Esophagus muscularis mucosa (tissue), 4 donors: ENCODE measurements around the gene PTPRN. TPM values are rescaled to one million over a fixed set of nuclear protein-coding genes. Genes with fewer than 3 reads are reported as not detected.
A peak's percentile ranks its signal among the peaks of the same experiment; 100 is the strongest.

Source experiments
- DNase-seq: peaks from one replicate; pipeline ENCODE4 v3.0.0-alpha.2; 2017; ENCODE audit errors: extremely low spot score
- H3K27ac ChIP-seq, 4 donors: fragments of 200-600 bp; sonication (generic); replicated peaks in 1 of 4; 1 replicate in 3 of 4; 2 replicates in 1 of 4; pipeline ENCODE4 v1.5.1; 2016 to 2019; ENCODE audit warnings: mild to moderate bottlenecking in 1 of 4
- H3K27me3 ChIP-seq, 4 donors: fragments of 200-600 bp; sonication (generic); one replicate each; pipeline versions ENCODE4 v1.5.1 to v1.6.0; 2016 to 2019
- H3K36me3 ChIP-seq, 4 donors: fragments of 200-600 bp; sonication (generic); one replicate each; pipeline ENCODE4 v1.5.1; 2016 to 2019
- H3K4me1 ChIP-seq, 4 donors: fragments of 200-600 bp; sonication (generic); one replicate each; pipeline ENCODE4 v1.5.1; 2016 to 2019
- H3K4me3 ChIP-seq, 4 donors: fragments of 200-600 bp; sonication (generic); 1 replicate in 2 of 4; 2 replicates in 2 of 4; pipeline ENCODE4 v1.5.1; 2016 to 2019; ENCODE audit warnings: mild to moderate bottlenecking in 4 of 4, moderate library complexity in 1 of 4
- H3K9me3 ChIP-seq, 4 donors: fragments of 200-600 bp; sonication (generic); 1 replicate in 3 of 4; 2 replicates in 1 of 4; pipeline ENCODE4 v1.5.1; 2016 to 2019
- EP300 ChIP-seq: sonication (generic); formaldehyde crosslinking; IDR thresholded peaks from one replicate; pipeline ENCODE4 v1.6.1; 2017; ENCODE audit warnings: antibody characterized with exemption
- POLR2A ChIP-seq: fragments of 450-650 bp; IDR thresholded peaks from one replicate; pipeline ENCODE4 v1.6.1; 2017; ENCODE audit warnings: antibody characterized with exemption, moderate library complexity, mild to moderate bottlenecking, low read depth
- POLR2AphosphoS5 ChIP-seq, 2 donors: sonication (generic); formaldehyde crosslinking; IDR thresholded peaks; one replicate each; pipeline ENCODE4 v1.6.1; 2017; ENCODE audit warnings: antibody characterized with exemption in 2 of 2
- WGBS: methylation state at CpG from one replicate; pipeline ENCODE4 v1.1.5; 2018; 5-methylcytosine and 5-hydroxymethylcytosine counted together
- intact Hi-C: fragments of 100-400 bp; cut with DNase I; formaldehyde crosslinking; loops from one replicate; pipeline ENCODE4 v1.15.1; 2023
- total RNA-seq, 4 donors: library from RNA; depleted of rRNA; stranded (reverse); fragments of >200 nt; gene quantifications; one replicate each; pipeline versions ENCODE4 v1.1.0 to v1.2.1, GENCODE V29; 2016
- TF ChIP-seq, protein P1 (sequence below), 3 experiments: fragments of 200-600 bp in 2 of 3; fragments of 450-650 bp in 1 of 3; sonication (generic) in 2 of 3; IDR thresholded peaks; one replicate each; pipeline ENCODE4 v1.5.1; 2017 to 2019; ENCODE audit warnings: antibody characterized with exemption in 3 of 3, mild to moderate bottlenecking in 2 of 3, moderate library complexity in 1 of 3

PTPRN gene
- total RNA-seq: 1 to 10 TPM; 2.1 to 6.6 (median 4.1) TPM

GRCh38 chr2:219309278-219309677 lies at the start of gene PTPRN:
Gene PTPRN (minus strand): TSS chr2:219309401. CDS start chr2:219309332, 69 bp downstream.
- TF ChIP-seq EP300 (no peak), POLR2A (no peak), POLR2AphosphoS5 (IDR thresholded peaks at IDR 0.05) (no peak)
- TF ChIP-seq, protein P1, sequence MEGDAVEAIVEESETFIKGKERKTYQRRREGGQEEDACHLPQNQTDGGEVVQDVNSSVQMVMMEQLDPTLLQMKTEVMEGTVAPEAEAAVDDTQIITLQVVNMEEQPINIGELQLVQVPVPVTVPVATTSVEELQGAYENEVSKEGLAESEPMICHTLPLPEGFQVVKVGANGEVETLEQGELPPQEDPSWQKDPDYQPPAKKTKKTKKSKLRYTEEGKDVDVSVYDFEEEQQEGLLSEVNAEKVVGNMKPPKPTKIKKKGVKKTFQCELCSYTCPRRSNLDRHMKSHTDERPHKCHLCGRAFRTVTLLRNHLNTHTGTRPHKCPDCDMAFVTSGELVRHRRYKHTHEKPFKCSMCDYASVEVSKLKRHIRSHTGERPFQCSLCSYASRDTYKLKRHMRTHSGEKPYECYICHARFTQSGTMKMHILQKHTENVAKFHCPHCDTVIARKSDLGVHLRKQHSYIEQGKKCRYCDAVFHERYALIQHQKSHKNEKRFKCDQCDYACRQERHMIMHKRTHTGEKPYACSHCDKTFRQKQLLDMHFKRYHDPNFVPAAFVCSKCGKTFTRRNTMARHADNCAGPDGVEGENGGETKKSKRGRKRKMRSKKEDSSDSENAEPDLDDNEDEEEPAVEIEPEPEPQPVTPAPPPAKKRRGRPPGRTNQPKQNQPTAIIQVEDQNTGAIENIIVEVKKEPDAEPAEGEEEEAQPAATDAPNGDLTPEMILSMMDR (IDR thresholded peaks at IDR 0.05): no peak
- no peak for DNase-seq
- no peaks in the 10 kb centered on the region for H3K9me3 ChIP-seq
- H3K4me3 ChIP-seq: no peak within 1 kb of the TSS
- WGBS: 7% methylated on average over 4 of the region's 37 CpGs
- intact Hi-C loops: loop anchor here (10.0 kb wide), 1 partner anchor 254 kb away; no protein-coding TSS in a partner anchor
- no peaks in the 10 kb centered on the region for H3K36me3 ChIP-seq
- H3K27me3 ChIP-seq: peaks cover 0 to 84% (median 22%) of the 10 kb centered on the region in 4 donors
- H3K27ac ChIP-seq: no peak within 1 kb of the TSS
- H3K4me1 ChIP-seq: peaks cover 0 to 13% (median 11%) of the 10 kb centered on the region in 4 donors

DNA sequence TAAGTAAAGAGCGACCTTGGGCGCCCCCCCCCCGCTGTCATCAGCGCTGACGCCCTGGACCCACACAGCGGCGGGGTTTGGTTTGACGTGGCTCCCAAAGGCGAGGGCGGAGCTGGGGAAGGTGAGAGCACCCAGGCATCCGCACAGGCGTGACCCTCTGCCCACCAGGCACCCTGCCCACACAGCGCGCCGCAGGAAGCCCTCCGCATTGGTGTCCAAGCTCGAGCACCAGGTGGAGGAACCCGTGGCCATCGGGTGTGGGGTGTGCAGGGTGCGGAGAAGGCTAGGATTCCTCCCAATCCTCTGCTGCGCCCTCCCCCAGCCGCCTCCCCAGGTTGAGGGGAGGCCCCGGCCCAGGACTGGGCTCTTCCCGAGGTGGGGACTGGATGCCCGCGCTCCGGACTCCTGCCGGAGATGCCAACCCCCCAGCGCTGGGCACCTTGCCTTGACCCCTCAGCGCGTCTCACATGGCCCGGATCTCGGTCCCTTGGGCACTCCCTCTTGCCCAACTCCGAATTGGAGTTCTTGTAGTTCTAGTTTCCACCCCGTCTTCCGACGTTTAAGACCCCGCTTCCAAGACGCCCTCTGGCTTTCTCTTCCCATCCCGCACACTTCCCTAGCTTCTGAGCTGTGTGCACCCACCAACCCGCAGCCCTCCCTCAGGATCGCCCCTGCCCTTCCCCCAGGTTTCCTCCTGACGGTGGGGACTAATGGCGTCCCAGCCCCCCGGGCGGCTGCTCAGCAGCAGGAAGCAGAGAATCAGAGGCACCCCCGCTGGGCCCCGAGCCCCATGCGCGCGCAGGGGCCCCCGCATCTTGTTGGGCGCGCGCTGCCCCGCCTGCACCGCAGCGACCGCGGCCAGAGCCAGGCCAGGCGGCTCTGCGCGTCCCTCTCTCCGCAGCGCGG lies 49.2 kb upstream of the PTPRN start:
- H3K36me3 ChIP-seq: no peaks in the 10 kb centered on the region
- no peak for DNase-seq
- TF ChIP-seq, protein P1 (IDR thresholded peaks at IDR 0.05): no peak
- TF ChIP-seq POLR2A (no peak), EP300 (no peak), POLR2AphosphoS5 (IDR thresholded peaks at IDR 0.05) (no peak)
- peaks cover 0 to 65% (median 22%) of the 10 kb centered on the region in 4 donors for H3K27me3 ChIP-seq
- intact Hi-C loops: no loop called here
- no peak overlapping the region for H3K27ac ChIP-seq
- H3K4me1 ChIP-seq: peaks cover 11 to 14% (median 11%) of the 10 kb centered on the region in 4 donors
- no peaks in the 10 kb centered on the region for H3K9me3 ChIP-seq
- H3K4me3 ChIP-seq: peak overlapping the region in 2 of 4 donors; percentile 8 to 30
- WGBS: 6% methylated on average over 38 of the region's 66 CpGs

GRCh38 chr2:219356834-219357233 lies 47.6 kb upstream of the PTPRN start:
- intact Hi-C loops: no loop called here
- Histone ChIP-seq H3K27ac (no peak overlapping the region), H3K4me1 (peaks cover 11 to 14% (median 11%) of the 10 kb centered on the region in 4 donors), H3K4me3 (no peak overlapping the region), H3K27me3 (peaks cover 0 to 81% (median 22%) of the 10 kb centered on the region in 4 donors), H3K9me3 (no peaks in the 10 kb centered on the region), H3K36me3 (no peaks in the 10 kb centered on the region)
- 86% methylated on average over 1 of the region's 1 CpG for WGBS
- no peak for DNase-seq
- no peak for TF ChIP-seq EP300
- no peak for TF ChIP-seq POLR2A
- no peak for TF ChIP-seq POLR2AphosphoS5 (IDR thresholded peaks at IDR 0.05)
- TF ChIP-seq, protein P1 (IDR thresholded peaks at IDR 0.05): no peak

DNA sequence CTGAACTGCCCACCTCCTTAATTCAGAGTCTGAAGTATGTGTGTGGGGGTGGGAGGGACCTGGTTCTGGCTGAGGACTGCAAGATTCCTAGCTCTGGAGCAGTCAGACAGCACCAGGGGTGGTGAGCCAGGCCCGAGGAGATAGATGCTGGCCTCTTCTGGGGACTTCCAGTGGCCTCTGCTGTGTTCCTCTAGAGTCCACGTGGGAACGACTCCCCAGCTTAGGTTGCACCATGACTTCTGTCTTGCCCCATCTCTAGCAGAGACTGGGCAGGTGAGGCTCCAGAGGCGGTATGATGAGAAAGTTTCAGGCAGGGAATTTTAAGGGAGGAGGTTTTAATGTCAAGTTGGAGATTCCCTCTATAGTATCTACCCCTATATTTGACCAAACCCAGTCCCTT lies 45.4 kb upstream of the PTPRN start:
- H3K36me3 ChIP-seq: no peaks in the 10 kb centered on the region
- H3K4me3 ChIP-seq: no peak overlapping the region
- DNase-seq: no peak
- no peak overlapping the region for H3K27ac ChIP-seq
- intact Hi-C loops: no loop called here
- peaks cover 0 to 96% (median 19%) of the 10 kb centered on the region in 4 donors for H3K27me3 ChIP-seq
- 83% methylated on average over 3 of the region's 4 CpGs for WGBS
- no peaks in the 10 kb centered on the region for H3K9me3 ChIP-seq
- peaks cover 11 to 14% (median 11%) of the 10 kb centered on the region in 4 donors for H3K4me1 ChIP-seq
- TF ChIP-seq, protein P1 (IDR thresholded peaks at IDR 0.05): no peak
- TF ChIP-seq POLR2AphosphoS5 (IDR thresholded peaks at IDR 0.05) (no peak), POLR2A (no peak), EP300 (no peak)
